GM19395 (cell line): ENCODE results near the gene NEAT1.

ENCODE experiments used
- ATAC-seq: cut with Tn5 transposase; IDR thresholded peaks from one replicate; pipeline ENCODE4 v1.9.1; 2021; ENCODE audit warnings: mild to moderate bottlenecking, moderate library complexity; ENCODE audit not compliant: unreplicated experiment

Gene NEAT1

DNA sequence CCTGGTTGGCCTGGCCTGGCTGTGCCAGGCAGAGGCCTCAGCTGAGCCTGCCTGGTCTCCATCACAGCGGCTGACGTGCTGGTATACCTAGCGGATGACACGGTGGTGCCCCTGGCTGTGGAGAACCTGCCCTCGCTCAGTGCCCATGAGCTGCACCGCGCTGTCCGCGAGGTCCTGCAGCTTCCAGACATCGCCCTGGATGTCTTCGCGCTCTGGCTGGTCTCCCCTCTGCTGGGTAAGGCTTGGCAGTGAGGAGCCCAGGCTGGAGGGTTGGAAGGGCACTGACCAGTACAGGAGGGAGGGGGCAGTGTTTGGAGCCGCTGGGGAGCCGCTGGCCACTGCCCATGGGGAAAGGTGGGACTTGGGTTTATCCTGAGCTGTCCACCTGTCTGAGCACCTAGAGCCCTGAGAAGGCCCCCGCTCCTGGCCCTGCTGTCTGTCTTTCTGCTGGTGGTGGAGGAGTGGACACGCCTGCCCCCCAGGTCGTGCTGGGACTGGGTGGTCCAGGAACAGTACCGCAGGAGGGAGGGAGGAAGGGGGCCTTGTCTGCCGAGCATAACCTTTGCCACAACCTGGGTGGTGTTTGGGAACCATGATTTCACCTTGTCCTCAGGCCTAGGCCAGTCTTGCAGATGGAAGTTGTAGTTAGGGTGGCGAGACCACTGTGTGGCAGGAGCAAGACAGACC is 33.2 kb upstream of the NEAT1 start:
- ATAC-seq, result no peak

DNA sequence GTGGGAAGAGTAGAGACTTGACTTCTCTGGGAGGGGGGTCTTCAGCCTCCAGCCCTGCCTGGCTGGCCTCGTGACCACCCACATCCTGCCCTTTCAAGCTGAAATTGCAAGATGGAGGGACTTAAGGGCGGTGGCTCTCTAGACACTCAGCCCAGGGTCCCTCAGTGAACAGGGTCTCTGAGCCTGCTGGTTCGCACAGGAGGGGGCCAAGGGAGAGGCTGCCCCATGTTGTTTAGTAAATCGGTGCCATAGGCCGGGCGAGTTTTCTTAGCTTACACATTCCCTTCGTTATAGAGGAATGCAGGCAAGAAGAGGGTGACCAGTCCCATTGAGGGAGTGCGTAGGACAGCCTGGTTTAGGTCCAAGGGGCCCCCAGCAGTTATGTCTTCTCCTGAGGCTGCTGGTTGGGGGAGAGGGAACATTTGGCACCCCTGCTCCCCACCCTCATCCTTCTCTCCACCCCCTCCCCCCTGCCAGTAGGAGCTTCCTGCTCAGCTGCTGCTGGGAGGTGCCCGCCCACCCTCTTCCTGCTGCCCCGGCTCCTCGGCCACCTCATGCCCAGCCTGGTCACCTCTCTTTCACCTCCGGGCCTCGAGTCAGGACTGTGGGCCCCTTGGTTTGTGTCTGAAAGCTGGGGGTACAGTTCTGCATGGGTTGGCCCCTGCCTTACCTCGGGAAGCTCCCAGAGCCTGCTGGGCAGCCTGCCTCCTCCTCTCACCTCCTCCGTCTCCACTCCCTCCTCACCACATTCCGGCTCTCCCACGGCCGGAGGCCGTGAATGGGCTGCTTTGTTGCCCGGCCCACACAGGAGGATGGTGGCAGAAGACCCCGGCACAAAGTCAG is 32.3 kb upstream of the NEAT1 start:
- no peak for ATAC-seq

DNA sequence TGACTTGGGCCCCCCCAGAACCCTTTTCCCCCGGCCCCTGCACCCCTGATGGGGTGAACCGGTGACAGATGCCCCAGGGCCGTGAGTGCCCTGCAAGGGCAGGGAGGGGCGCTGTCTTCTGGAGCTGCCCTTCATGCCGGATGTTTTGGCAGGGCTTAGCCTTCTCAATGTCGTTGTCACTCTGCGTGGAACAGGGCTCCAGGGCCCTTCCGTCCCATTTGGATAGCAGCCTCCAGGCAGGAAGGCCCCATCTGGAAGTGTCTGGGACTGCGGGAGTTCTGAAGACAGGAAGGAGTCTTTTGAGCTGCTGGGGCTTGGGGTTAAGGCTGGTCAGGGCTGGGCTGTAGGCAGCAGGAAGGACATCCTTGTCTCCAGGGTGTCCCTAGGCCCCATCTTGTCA is 31.6 kb upstream of the NEAT1 start:
- no peak for ATAC-seq

DNA sequence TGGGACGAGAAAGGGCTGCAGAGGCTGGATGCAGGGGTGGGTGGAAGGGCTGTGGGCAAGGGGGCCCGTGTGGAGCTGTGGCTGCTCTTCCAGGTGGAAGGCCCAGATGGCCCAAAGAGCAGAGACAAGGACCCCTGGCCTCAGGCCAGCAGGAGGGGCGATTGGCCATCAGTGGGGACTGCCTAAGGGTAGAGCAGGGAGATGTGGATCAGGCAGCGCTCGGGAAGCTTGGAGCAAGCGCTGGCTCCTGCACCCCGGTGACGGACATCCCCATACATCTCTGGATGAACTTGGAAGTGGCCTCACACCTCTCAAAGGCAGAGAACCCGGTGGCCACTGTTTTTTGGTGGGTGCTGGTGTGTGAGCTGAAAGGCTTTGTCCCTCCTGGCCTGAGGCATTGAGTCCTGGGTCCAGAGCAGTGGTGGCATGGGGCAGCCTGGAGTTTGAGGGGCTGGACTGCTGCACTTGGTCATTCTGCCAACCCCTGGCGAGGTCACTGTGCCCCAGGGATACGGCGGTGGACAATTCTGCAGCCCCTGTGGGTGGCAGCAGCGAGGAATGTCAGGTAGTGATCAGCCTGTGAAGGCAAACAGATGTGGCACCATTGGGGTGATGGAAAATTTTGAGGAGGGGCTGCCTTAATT is 30.3 kb upstream of the NEAT1 start:
- ATAC-seq, result no peak

DNA sequence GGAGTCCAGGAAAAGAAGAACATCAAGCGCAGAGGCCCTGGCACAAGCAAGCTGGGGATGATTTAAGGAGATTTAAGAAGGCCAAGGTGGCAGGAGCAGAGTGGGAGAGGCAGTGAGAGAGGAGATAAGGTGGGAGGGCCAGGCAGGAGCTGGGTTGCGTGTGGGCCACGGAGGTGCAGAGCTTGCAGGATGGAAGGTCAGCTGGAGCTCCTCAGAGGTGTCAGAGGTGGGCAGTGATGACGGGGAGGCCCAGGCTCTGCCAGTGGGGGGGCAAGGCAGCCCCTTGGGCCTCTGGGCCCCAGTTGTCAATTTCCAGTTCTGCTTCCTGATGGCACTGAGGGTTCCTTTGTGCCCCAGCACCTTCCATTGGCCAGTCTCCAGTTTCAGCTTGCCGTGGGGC is 29.7 kb upstream of the NEAT1 start:
- no peak for ATAC-seq

DNA sequence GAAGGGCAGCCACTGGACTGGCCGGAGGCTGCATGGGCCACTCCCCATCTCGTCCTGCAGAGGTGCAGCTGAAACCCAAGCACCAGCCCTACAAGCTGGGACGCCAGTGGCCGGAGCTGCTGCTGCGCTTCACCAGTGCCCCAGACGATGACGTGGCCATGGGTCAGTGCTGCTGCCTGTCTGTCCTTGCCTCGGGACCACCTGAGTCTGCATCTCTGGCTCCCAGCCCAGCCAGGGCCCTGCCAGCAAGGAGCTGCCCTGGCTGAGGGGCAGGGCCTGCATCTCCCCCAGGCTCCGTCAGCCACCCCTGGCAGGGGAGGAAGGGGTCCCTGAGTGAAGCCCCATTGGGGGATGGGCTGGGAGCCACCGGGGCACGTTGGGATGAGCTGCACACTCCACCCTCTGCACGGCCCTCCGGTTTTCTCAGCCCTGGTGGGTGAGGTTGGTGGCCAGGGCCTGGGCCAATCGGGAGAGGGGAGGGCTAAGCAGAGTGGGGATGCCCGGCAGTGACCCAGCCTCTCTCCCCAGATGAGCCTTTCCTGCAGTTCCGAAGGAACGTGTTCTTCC is 29.0 kb upstream of the NEAT1 start:
- ATAC-seq, result no peak

DNA sequence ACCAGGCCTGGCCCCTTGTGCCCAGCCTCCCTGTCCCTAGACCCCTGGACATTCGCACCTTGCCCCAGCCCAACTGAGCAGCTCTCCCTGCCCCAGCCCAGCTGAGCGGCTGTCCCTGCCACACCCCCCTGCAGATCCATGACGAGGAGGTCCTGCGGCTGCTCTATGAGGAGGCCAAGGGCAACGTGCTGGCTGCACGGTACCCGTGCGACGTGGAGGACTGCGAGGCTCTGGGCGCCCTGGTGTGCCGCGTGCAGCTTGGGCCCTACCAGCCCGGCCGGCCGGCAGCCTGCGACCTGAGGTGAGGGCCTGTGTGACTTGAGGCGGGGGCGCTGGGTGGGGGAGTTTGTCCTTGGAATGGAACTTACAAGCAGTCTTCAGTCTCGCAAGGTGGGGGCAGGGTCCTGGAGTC is 28.5 kb upstream of the NEAT1 start:
- ATAC-seq, result no peak

DNA sequence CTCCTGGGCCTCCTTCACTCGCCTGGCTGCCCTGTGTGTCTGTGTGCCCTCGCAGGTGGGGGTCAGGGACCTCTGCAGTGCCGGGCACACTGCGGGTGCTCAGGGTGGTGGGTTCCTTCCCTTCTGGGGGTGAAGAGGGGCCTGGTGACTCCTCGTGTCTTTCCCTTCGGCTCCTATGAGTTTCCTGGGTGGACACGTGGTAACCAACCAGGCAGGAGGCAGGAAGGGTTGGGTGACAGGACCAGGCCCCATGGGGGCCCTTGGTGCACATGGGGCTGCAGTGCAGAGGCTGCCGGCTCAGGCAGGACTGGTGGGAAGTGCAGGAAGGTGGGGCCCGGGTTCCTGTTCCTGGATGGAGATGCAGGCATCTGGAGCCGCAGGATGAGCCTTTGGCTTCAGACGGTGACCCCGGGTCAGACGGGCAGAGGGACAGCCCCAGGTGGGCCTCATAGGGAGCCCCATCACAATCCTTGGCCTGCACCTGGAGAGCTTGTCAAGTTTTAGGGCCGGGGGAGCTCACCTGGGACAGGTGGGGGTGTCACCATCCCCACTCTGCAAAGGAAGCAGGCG is 26.6 kb upstream of the NEAT1 start:
- no peak for ATAC-seq

DNA sequence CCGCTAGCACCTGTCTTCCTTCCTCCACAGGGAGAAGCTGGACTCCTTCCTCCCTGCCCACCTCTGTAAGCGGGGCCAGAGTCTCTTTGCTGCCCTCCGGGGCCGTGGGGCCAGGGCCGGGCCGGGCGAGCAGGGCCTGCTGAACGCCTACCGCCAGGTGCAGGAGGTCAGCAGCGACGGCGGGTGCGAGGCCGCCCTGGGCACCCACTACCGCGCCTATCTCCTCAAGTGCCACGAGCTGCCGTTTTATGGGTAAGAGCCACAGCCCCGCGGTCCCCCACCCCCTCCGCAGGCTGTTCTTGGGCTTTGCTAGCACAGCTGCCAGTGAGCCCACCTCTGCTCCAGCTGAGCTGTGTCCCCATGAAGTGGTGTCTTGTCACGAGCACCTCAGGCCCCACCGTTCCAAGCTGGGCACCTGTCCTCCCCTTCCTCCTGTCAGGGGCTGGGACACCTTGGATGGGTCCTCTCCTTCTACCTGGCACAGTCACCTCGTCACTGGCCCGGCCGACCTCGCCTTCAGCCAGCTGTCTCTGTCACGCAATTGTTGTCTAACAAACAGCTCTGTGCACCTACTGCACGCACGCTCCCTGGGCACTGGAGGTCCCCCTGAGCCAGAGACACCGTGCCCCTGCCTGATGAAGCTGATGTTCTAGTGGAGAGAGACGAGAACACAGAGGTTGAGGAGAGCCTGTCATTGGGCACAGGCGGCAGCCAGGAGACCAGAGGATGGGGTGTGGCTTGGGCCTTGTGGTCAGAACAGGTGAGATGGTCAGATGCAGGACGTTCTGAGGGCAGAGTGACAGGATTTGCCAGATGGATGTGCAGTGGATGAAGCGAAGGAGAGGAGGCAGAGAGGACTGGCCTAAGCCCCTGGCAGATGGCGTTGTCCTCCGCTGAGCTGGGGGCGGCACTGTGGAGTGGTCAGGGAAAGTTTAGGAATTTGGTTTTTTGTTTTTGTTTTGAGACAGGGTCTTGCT is 25.5 kb upstream of the NEAT1 start:
- no peak for ATAC-seq

DNA sequence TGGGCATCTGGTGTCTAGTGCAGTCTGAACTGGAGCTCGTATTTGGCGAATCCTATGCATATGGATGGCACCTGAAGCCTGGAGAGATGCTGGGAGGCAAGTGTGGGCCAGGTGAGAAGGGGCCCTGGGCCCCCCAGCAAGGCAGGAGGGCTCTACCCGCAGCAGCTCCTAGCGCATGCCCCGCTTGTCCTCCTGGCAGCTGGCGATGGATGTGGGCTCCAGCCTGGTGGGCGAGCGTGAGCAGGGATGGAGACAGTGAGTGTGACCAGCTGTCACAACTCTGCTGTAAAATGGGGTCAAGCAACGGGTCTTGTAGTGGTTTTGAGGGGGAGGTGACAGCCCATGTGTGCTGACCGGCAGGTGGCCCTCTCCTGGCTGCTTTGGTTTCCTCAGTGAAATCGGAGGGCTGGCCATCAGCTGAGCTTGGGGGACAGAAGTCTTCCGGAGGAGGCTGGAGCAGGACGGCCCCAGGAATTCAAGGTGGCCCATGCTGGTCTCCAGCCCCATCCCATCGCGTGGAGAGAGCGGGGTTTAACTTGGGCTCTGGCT is 24.2 kb upstream of the NEAT1 start:
- ATAC-seq, result no peak

DNA sequence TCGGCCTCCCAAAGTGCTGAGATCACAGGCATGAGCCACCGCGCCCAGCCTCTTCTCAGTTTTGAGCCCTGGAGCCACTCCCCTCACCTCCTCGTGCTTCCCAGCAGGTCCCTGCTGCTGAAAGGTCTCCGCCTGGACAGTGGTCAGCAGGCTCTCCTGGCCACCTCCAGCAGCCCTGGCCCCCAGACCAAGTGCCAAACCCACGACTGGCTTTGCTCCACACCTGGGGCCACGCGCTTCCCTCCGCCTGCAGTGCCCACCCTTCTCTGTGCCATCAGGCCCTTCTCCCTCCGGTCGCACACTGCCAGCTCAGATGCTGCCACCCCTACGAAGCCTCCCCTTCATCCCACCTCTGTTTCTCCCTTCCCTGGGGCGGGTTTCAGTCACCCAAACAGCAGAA is 23.3 kb upstream of the NEAT1 start:
- no peak for ATAC-seq

DNA sequence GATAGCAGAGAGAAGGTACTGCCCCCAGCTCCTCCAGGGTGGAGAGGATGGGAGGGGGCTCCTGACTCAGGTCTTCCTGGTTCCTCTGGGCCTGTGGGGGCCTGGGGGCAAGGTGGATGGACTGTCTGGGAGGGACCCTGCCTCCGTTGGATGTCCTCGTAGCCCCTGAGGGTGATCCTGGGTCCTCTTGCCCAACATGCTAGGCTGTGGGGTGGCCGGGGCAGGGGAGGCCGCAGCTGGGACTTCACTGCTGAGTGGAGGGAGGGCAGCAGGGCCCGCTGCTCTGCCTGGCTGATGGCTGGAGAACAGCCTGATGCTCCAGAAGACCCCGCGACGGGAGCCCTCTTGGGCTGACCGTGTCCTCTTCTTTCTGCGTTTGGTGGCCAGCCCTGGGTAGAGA is 22.8 kb upstream of the NEAT1 start:
- ATAC-seq, result no peak

DNA sequence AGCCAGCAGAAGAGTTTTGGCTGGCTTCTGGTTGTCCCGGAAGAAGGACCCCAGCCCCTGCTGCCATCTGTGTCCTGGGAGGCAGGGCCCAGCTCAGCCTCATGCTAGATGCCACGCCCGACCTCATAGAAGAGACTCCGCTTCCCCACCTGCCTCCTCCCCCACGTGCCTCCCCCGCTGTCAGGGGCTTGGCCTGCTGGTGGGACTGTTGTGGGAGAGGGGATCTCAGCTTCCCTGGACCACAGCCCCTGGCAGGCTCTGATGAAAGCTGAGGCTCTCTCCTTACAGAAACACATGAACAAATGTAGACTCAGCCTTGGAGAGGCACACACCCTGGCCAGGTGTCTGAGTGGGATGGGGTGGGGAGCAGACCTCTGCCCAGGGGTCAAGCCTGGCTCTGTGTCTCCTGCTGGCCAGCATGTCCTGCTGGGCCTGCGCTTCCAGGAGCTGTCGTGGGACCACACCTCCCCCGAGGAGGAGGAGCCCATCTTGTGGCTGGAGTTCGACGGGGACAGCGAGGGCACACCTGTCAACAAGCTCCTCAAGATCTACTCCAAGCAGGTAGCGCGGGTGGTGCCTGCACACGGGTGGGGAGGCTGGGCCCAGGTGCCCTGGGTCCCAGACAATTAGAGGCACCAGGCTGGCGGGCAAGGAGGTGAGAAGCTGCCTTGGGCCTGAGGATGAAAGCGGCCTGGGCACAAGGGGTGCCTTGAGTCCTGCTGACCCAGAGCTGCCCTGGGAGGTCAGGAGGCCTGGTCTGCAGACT is 22.1 kb upstream of the NEAT1 start:
- no peak for ATAC-seq

DNA sequence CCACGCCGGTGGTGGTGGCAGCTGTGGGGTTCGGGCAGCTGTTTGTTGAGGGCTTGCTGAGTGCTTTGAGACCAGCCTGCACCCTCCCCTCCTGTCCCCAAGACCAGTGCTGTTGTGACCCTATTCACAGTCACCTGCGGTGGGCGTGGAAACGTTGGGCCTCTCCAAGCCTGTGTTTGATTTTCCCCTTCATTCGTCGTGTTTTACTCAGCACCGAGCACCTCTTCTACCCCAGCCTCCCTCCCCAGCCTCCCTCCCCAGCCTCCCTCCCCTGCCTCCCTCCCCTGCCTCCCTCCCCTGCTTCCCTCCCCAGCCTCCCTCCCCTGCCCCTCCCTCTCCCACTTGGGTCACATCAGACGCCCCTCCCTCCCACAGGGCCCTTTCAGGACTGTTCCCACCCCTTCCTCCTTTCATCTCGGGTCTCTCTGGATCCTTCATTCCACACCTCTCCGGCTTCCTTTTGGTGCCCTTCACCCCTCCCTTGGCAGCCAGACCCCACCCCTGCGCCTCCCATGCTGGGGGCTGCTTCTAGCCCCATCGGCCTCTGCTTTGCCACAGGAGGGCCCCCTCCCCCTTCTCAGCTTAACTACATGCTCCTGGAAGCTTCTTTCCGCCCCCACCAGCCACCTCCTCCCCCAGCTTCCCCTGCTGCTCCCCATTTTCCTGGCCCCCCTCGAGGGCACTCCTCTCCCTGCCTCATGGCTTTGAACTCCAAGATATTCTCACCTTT is 21.4 kb upstream of the NEAT1 start:
- no peak for ATAC-seq

DNA sequence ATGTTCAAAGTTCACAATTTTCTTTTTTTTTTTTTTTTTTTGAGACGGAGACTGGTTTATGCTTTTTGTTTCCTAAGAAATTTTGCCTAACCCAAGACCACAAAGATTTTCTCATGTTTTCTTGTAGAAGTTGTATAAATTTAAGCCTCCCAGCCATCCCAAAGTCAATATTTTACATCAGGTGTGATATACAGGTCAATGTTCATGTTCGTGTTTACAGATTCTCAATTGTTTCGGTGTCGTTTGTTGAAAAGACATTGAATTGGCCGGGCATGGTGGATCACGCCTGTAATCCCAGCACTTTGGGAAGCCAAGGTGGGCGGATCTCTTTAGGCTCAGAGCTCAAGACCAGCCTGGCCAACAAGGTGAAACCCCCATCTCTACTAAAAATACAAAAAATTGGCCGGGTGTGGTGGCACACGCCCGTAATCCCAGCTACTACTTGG is 20.8 kb upstream of the NEAT1 start:
- ATAC-seq, result no peak

DNA sequence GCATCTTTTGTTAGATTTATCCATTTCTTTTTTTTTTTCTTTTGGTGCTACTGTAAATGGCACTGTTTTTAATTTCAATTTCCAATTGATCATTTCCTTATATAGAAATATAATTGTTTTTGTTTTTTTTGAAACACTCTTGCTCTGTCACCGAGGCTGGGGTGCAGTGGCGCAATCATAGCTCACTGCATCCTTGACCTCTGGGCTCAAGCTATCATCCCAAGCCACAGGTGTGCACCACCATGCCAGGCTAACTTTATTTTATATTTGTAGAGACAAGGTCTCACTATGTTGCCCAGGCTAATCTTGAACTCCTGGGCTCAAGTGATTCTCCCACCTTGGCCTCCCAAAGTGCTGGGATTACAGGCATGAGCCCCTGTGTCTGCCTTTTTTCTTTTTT is 19.8 kb upstream of the NEAT1 start:
- no peak for ATAC-seq

DNA sequence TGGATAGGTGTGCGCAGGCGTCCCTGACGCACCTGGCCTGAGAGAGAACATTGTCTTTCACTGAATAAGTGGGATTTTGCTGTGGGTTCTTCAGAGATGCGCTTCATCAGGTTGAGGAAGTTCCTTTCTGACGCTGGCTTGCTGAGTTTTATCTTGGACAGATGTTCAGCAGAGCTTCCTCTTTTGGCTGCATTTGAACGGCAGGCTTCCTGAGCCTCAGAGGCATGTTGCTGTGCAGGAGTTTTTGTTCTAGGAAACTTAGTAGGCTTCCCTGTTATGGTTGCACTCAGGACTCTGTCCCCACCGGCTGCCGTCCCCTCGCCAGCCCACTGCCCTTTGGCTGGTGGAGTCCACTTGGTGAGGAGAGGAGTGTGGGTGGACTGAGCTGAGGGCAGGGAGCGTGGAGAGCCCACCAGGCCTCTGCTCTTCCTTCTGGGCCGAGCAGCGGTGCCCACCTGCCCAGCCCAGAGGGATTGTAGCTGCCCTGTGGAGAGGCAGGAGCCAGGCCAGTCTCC is 18.9 kb upstream of the NEAT1 start:
- no peak for ATAC-seq

DNA sequence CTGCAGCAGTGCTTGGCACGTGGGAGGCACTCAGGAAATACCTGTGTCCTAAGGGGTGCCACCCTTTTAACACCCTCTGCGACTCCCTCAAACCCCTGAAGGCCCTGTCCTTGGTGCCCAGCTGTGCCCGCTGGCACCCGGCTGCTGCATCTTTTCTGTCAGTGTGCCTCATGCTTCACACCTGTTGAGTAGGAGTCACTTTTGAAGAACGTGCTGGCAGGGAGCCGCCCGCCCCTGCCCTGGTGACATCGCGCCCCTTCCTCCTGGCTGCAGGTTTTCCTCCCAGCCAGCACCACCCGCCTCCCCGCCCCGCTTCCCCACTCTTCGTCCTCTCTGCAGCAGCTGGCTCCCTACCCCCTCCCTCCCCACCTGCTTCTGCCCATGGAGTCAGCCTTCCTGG is 18.4 kb upstream of the NEAT1 start:
- ATAC-seq, result no peak
